Lower leg skin (tissue), 4 donors: ENCODE measurements around the gene ENAM. TPM values are rescaled to one million over a fixed set of nuclear protein-coding genes. Genes with fewer than 3 reads are reported as not detected.
"Not testable (repeated sequence)": the region's sequence is repeated elsewhere in the genome, so short reads cannot be mapped to it uniquely, and the experiment has no call there.

ENCODE experiments used
- DNase-seq, 2 donors: peaks; one replicate each; pipeline ENCODE4 v3.0.0-alpha.2; 2019; ENCODE audit warnings: low spot score in 2 of 2
- H3K4me3 ChIP-seq: fragments of 200-600 bp; sonication (generic); 2 replicates; pipeline ENCODE4 v1.5.1; 2017; ENCODE audit warnings: mild to moderate bottlenecking, low read depth; ENCODE audit not compliant: poor library complexity, severe bottlenecking
- POLR2A ChIP-seq, 2 donors: fragments of 450-650 bp; IDR thresholded peaks; one replicate each; pipeline ENCODE4 v1.6.1; 2016 to 2017; ENCODE audit warnings: antibody characterized with exemption in 2 of 2, mild to moderate bottlenecking in 1 of 2, moderate library complexity in 1 of 2
- WGBS, 2 donors: methylation state at CpG; one replicate each; pipeline ENCODE4 v1.1.5; 2018; 5-methylcytosine and 5-hydroxymethylcytosine counted together
- intact Hi-C: fragments of 100-400 bp; cut with DNase I; formaldehyde crosslinking; loops from one replicate; pipeline ENCODE4 v1.15.0; 2023; ENCODE audit warnings: low total_unique reads
- total RNA-seq, 4 donors: library from RNA; depleted of rRNA; stranded (reverse); fragments of >200 nt; gene quantifications; one replicate each; pipeline ENCODE4 v1.1.0, GENCODE V29; 2016
- TF ChIP-seq, protein P1 (sequence below), 3 donors: fragments of 450-650 bp; IDR thresholded peaks; one replicate each; pipeline ENCODE4 v1.5.1; 2016; ENCODE audit warnings: antibody characterized with exemption in 3 of 3, mild to moderate bottlenecking in 3 of 3, moderate library complexity in 2 of 3

The ENAM gene
- total RNA-seq, 4 donors from 2014 or later: 0.06 TPM; not detected in 3

DNA sequence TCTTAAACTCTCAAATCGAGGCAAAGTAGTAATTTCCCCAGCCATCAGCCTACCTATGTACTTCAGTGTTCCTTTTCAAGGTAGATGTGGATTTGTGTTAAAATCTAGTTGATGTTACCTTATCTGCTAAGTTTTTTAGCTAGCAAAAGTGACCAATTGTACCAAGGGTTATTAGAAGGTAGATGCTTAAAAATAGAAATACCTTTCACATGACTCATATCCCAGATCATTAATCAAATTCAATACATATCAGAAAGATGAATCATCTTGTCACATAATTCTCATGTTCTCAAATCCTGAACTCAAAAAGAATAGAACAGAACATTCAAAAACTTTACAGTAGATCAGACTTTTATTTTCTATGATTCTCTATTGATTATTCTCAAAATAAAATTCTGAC is 3.5 kb downstream of the ENAM start:
- no peak for DNase-seq
- intact Hi-C loops: no loop called here
- TF ChIP-seq POLR2A (IDR thresholded peaks at IDR 0.05): no peak
- TF ChIP-seq, protein P1, sequence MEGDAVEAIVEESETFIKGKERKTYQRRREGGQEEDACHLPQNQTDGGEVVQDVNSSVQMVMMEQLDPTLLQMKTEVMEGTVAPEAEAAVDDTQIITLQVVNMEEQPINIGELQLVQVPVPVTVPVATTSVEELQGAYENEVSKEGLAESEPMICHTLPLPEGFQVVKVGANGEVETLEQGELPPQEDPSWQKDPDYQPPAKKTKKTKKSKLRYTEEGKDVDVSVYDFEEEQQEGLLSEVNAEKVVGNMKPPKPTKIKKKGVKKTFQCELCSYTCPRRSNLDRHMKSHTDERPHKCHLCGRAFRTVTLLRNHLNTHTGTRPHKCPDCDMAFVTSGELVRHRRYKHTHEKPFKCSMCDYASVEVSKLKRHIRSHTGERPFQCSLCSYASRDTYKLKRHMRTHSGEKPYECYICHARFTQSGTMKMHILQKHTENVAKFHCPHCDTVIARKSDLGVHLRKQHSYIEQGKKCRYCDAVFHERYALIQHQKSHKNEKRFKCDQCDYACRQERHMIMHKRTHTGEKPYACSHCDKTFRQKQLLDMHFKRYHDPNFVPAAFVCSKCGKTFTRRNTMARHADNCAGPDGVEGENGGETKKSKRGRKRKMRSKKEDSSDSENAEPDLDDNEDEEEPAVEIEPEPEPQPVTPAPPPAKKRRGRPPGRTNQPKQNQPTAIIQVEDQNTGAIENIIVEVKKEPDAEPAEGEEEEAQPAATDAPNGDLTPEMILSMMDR (IDR thresholded peaks at IDR 0.05): no peak
- H3K4me3 ChIP-seq: no peak overlapping the region
- WGBS, 2 donors: 60 to 84% methylated on average over 1 of the region's 1 CpG

DNA sequence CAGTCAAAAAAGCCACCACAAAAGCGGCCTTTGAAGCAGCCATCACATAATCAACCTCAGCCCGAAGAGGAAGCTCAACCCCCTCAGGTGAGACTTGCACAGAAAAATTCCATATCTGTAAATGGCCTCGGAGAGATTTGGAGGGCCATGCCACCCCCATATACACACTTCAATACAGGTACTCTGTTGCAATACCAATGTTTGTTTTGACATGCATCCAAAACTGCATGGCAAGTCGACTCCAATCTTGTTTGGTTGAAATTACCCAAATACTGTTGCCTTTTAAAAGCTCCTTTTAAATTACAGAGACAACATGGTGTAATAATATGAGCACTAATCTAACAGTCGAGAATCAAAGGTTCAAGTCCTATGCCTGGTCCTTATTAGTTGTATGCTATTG is 5.9 kb downstream of the ENAM start:
- no peak for DNase-seq
- 85 to 88% methylated on average over 5 of the region's 5 CpGs for whole genome bisulfite sequencing, 2 donors
- no peak overlapping the region for H3K4me3 ChIP-seq
- intact Hi-C loops: no loop called here
- TF ChIP-seq, protein P1 (IDR thresholded peaks at IDR 0.05): no peak
- TF ChIP-seq POLR2A (IDR thresholded peaks at IDR 0.05): no peak

DNA sequence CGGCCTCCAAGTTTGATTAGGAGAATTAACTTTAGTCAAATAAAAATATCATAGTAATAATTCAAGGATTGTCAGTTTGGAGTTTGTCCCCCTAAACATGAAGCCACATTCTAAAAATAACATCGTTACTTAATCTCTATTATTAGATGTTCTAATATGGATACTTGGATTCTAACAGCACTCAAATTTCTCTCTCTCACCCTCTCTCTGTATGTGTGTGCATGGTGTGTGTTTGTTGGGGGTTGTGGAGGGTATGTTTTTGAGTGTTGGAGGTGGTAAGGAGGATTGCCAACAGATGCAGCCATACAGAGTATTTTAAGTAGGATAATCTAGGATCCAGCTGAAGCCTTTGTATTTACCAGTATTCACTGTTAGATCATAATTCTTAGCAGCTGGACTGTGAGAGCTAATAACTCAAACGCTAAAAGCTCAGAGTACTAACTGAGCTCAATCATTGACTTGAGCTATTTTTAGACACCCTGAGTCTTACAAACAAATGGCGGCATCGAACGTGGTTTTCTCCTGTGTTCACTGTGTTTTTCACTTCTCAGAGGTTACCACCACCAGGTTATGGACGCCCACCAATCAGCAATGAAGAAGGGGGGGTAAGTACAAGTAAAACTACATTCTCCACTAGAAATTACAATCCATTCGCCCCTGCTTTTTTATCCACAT is 8.8 kb downstream of the ENAM start:
- H3K4me3 ChIP-seq: no peak overlapping the region
- DNase-seq: no peak
- WGBS, 2 donors: 43 to 50% methylated on average over 8 of the region's 8 CpGs
- no peak for TF ChIP-seq POLR2A (IDR thresholded peaks at IDR 0.05)
- TF ChIP-seq, protein P1 (IDR thresholded peaks at IDR 0.05): no peak
- intact Hi-C loops: no loop called here

DNA sequence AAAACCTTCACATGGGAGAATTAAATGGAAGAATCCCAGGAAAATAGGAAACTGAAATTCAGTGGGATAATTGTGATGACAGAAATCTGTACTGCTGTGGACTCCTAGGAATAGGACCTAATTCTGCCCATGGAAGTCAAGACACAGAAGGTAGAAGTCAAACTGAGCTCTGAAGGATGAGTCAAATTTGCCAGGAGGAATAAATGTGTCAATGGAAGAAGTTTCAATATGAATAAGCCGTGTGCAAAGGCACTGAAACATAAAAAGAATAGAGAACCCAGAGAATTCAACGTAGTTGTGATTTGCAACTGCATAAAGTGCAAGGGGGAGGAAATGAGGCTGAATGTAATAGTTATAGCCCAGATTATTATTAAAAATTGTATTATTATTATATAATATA is 11.6 kb downstream of the ENAM start:
- WGBS, 2 donors: 60 to 61% methylated on average over 2 of the region's 2 CpGs
- intact Hi-C loops: no loop called here
- no peak for DNase-seq
- TF ChIP-seq, protein P1 (IDR thresholded peaks at IDR 0.05): no peak
- TF ChIP-seq POLR2A (IDR thresholded peaks at IDR 0.05): no peak
- no peak overlapping the region for H3K4me3 ChIP-seq

DNA sequence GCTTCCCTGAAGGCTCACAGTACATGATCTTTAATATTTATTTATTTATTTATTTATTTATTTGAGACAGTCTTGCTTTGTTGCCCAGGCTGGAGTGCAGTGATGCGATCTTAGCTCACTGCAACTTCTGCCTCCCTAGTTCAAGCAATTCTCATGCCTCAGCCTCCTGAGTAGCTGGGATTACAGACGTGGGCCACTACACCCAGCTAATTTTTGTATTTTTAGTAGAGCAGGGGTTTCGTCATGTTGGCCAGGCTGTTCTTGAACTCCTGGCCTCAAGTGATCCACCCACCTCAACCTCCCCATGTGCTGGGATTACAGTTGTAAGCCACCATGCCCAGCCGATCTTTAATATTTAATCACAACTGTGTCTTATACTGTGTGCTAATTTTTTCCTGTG is 22.2 kb downstream of the ENAM start:
- DNase-seq, intact Hi-C loops, H3K4me3 ChIP-seq: not testable (repeated sequence)
- WGBS, 2 donors: 75 to 85% methylated on average over 4 of the region's 4 CpGs

DNA sequence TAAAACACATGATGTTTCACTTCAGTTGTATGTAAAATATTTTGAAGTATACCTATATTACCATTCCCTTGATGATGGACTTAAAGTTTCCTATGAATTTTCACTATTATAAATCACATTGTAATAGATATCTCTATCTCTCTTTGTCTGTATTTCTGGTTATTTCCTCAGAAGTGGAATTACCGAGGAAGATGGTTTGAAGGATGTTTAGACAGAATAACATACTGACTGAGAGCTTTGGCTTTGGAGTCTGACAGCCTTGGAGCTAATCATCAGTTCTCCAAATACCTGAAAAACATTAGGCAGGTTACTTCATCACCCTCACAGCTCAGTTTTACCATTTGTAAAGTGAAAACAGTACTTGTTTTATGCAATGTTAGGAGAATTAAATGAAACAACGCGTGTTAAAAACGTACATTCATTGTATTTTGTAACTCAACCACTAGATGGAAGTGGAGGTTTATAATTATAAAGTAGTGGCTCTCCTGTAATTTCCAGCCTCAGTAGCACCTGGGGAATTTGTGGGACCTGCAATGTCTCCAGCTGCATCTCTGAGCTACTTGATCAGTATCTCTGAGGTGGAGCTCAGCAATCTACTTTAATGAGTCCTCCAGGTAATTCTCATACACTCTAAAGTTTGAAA is 23.4 kb downstream of the ENAM start:
- intact Hi-C loops: no loop called here
- 8 to 13% methylated on average over 4 of the region's 4 CpGs for WGBS, 2 donors
- no peak overlapping the region for H3K4me3 ChIP-seq
- DNase-seq: no peak
- TF ChIP-seq, protein P1 (IDR thresholded peaks at IDR 0.05): no peak
- no peak for TF ChIP-seq POLR2A (IDR thresholded peaks at IDR 0.05)
